Esophagus squamous epithelium (tissue), 4 donors: Measurements from ENCODE around the gene VCL.

Source experiments
- CTCF ChIP-seq, 6 experiments: fragments of 450-650 bp in 4 of 6; fragments of 200-600 bp in 2 of 6; sonication (generic) in 2 of 6; IDR thresholded peaks; one replicate each; pipeline ENCODE4 v1.5.1; 2016 to 2019; ENCODE audit warnings: antibody characterized with exemption in 6 of 6, mild to moderate bottlenecking in 4 of 6, moderate library complexity in 4 of 6
- POLR2A ChIP-seq, 4 donors: fragments of 450-650 bp; IDR thresholded peaks; one replicate each; pipeline ENCODE4 v1.6.1; 2017; ENCODE audit warnings: antibody characterized with exemption in 4 of 4, mild to moderate bottlenecking in 4 of 4, moderate library complexity in 3 of 4

GRCh38 chr10:74055383-74056049, 57.6 kb downstream of the VCL start:
- no peak for TF ChIP-seq CTCF (IDR thresholded peaks at IDR 0.05)
- TF ChIP-seq POLR2A (IDR thresholded peaks at IDR 0.05): no peak
